GM12878 (cell line): ENCODE measurements around the gene CFAP92. TPM values are rescaled to one million over a fixed set of nuclear protein-coding genes. Genes with fewer than 3 reads are reported as not detected.

Experiments used
- ATAC-seq: fragments of 200-7000 bp; cut with Tn5 transposase; 3 replicates; pipeline ENCODE4 v1.9.1; 2020; ENCODE audit warnings: mild to moderate bottlenecking, moderate library complexity
- BruUV-seq: library from RNA; stranded (reverse); fragments of 400-500 nt; replicated peaks from 2 replicates; lab custom pipeline; 2021; lab: Mats Ljungman, UMichigan
- CTCF ChIA-PET: fragments of 300-600 bp; sonication (Branson Sonifier 250); formaldehyde crosslinking; extraction: SDS; loops from one replicate; lab custom pipeline; 2021; ENCODE audit warnings: inconsistent platforms; lab: Yijun Ruan, JAX
- POLR2A ChIA-PET: fragments of 350-600 bp; formaldehyde crosslinking; extraction: SDS; loops from one replicate; lab custom pipeline; 2021; ENCODE audit warnings: inconsistent platforms; lab: Charles Lee
- RAD21 ChIA-PET: fragments of 300-600 bp; sonication (Branson Sonifier 250); formaldehyde crosslinking; loops from one replicate; lab custom pipeline; 2023; ENCODE audit warnings: antibody characterized with exemption; ENCODE audit not compliant: unreplicated experiment; lab: Charles Lee
- SMC1A ChIA-PET: fragments of 300-600 bp; sonication (Branson Sonifier 250); formaldehyde crosslinking; loops from one replicate; lab custom pipeline; 2023; ENCODE audit not compliant: unreplicated experiment, uncharacterized antibody; lab: Charles Lee
- DNase-seq: peaks from one replicate; pipeline ENCODE4 v3.0.0-alpha.2; 2011; ENCODE audit warnings: low read depth, low spot score
- FAIRE-seq: peaks from 3 replicates; lab custom pipeline; 2011; peaks lifted over from hg19 to GRCh38; lab: Jason Lieb, UNC
- H2AFZ ChIP-seq: 2 replicates; pipeline ENCODE4 v1.6.0; 2011; ENCODE audit warnings: low read depth, low read length, control low read depth; ENCODE audit not compliant: control insufficient read depth
- H3K27ac ChIP-seq: 2 replicates; pipeline ENCODE4 v1.5.1; 2011; ENCODE audit warnings: control low read depth; ENCODE audit not compliant: control insufficient read depth, insufficient read depth
- H3K27me3 ChIP-seq, 2 experiments: replicated peaks in 1 of 2; 2 replicates each; pipeline versions ENCODE4 v1.6.0 to v1.6.1; 2011; ENCODE audit warnings: low read length in 1 of 2; ENCODE audit not compliant: control insufficient read depth in 2 of 2, insufficient read depth in 2 of 2
- H3K36me3 ChIP-seq, 2 experiments: 2 replicates each; pipeline ENCODE4 v1.5.1; 2011; ENCODE audit warnings: low read length in 1 of 2; ENCODE audit not compliant: control insufficient read depth in 2 of 2, insufficient read depth in 2 of 2
- H3K4me1 ChIP-seq: 2 replicates; pipeline ENCODE4 v1.6.1; 2011; ENCODE audit warnings: mild to moderate bottlenecking, low read length, moderate library complexity, mixed read lengths; ENCODE audit not compliant: control insufficient read depth, insufficient read depth
- H3K4me2 ChIP-seq: 2 replicates; pipeline ENCODE4 v1.6.0; 2011; ENCODE audit warnings: control low read depth; ENCODE audit not compliant: control insufficient read depth, insufficient read depth
- H3K4me3 ChIP-seq: fragments of 200-600 bp; sonication (generic); 2 replicates; pipeline ENCODE4 v1.5.1; 2016
- H3K79me2 ChIP-seq: 2 replicates; pipeline ENCODE4 v1.6.0; 2011; ENCODE audit warnings: low read length; ENCODE audit not compliant: control insufficient read depth, insufficient read depth
- H3K9ac ChIP-seq: 2 replicates; pipeline ENCODE4 v1.8.0; 2011; ENCODE audit warnings: low read length, control low read depth, mixed read lengths; ENCODE audit not compliant: control insufficient read depth, insufficient read depth
- H3K9me3 ChIP-seq: replicated peaks from 3 replicates; pipeline ENCODE4 v1.5.1; 2011; ENCODE audit warnings: mild to moderate bottlenecking, low read length; ENCODE audit not compliant: control insufficient read depth, insufficient read depth
- H4K20me1 ChIP-seq: 2 replicates; pipeline ENCODE4 v1.6.0; 2011; ENCODE audit not compliant: control insufficient read depth, insufficient read depth
- BACH1 ChIP-seq: fragments of 450-650 bp; IDR thresholded peaks from 2 replicates; pipeline ENCODE4 v1.6.1; 2017; ENCODE audit warnings: mild to moderate bottlenecking, borderline replicate concordance
- HDGF ChIP-seq: fragments of 450-650 bp; IDR thresholded peaks from 2 replicates; pipeline ENCODE4 v1.6.1; 2016; ENCODE audit warnings: antibody characterized with exemption
- REST ChIP-seq: IDR thresholded peaks from 2 replicates; pipeline ENCODE4 v1.6.1; 2012; ENCODE audit warnings: mild to moderate bottlenecking, low read depth, low read length
- TCF7 ChIP-seq: IDR thresholded peaks from 2 replicates; pipeline ENCODE4 v1.6.1; 2014; ENCODE audit warnings: antibody characterized with exemption, borderline replicate concordance
- WGBS: methylation state at CpG from one replicate; pipeline ENCODE4 v1.1.6; 2016; ENCODE audit warnings: low lambda C conversion rate; ENCODE audit not compliant: insufficient replicate concordance, insufficient coverage; ENCODE audit errors: missing lambda C conversion rate; 5-methylcytosine and 5-hydroxymethylcytosine counted together
- in situ Hi-C: fragments of 300-500 bp; cut with MboI; formaldehyde crosslinking; loops from 9 replicates; pipeline ENCODE4 v1.14.3; 2018; ENCODE audit warnings: mixed read lengths
- intact Hi-C: fragments of 100-400 bp; cut with micrococcal nuclease; formaldehyde crosslinking; loops from one replicate; pipeline ENCODE4 v1.14.2; 2022; ENCODE audit not compliant: unreplicated experiment
- polyA plus RNA-seq, 11 experiments: library from polyadenylated mRNA; depleted of rRNA in 4 of 11; unstranded in 6 of 11; stranded (reverse) in 5 of 11; fragments of >200 nt; fragmentation: Nextera tagmentation in 4 of 11; fragmentation: Illumina TruSeq in 1 of 11; extraction: Ambion mirVana in 4 of 11; extraction: Trizol in 1 of 11; gene quantifications; 1 replicate in 1 of 11; 2 replicates in 10 of 11; pipeline versions ENCODE4 v1.2.1 to v1.2.3, GENCODE V29; 2011 to 2016; ENCODE audit warnings: inconsistent platforms in 2 of 11, missing spikeins in 2 of 11, low read depth in 1 of 11
- total RNA-seq, 4 experiments: library from RNA; depleted of rRNA in 3 of 4; stranded (reverse); fragments of >200 nt in 3 of 4; fragmentation: Illumina TruSeq in 1 of 4; extraction: Trizol in 1 of 4; gene quantifications; 2 replicates each; pipeline versions ENCODE4 v1.2.1 to v1.2.3, GENCODE V29; 2013 to 2021
- TF ChIP-seq, protein P1 (sequence below), 3 experiments: IDR thresholded peaks in 2 of 3; conservative IDR thresholded peaks in 1 of 3; 2 replicates each; pipeline ENCODE4 v1.5.1; 2011; ENCODE audit warnings: low read depth in 3 of 3, low read length in 3 of 3, mild to moderate bottlenecking in 3 of 3, control low read depth in 2 of 3, moderate library complexity in 2 of 3, inconsistent platforms in 1 of 3, mixed read lengths in 1 of 3; ENCODE audit not compliant: control insufficient read depth in 2 of 3, insufficient read depth in 1 of 3; ENCODE audit errors: extremely low read depth in 1 of 3

The CFAP92 gene
- total and polyA plus RNA-seq, 10 of the 15 experiments (the other 5 are each of a cell fraction or from before 2014, with no cell fraction given) = 0.05 to 0.52 (median 0.14) TPM; not detected in 7

GRCh38 chr3:128863560-128863959, 130.3 kb downstream of the CFAP92 start:
- Histone ChIP-seq H3K4me1 (no peaks in the 10 kb centered on the region), H3K9me3 (peaks cover 10% of the 10 kb centered on the region; the same call in 1 of the 3 replicates), H3K4me2 (no peak overlapping the region), H3K79me2 (no peaks in the 10 kb centered on the region), H4K20me1 (no peaks in the 10 kb centered on the region), H3K27ac (no peak overlapping the region), H3K4me3 (no peak overlapping the region), H3K27me3 (no peaks in the 10 kb centered on the region), H3K9ac (no peak overlapping the region), H3K36me3 (no peaks in the 10 kb centered on the region), H2AFZ (no peak overlapping the region)
- FAIRE-seq = no peak
- POLR2A ChIA-PET = no interaction called here
- SMC1A ChIA-PET = no interaction called here
- no peak for TF ChIP-seq TCF7
- no peak for TF ChIP-seq REST
- TF ChIP-seq BACH1 = no peak
- TF ChIP-seq, protein P1, sequence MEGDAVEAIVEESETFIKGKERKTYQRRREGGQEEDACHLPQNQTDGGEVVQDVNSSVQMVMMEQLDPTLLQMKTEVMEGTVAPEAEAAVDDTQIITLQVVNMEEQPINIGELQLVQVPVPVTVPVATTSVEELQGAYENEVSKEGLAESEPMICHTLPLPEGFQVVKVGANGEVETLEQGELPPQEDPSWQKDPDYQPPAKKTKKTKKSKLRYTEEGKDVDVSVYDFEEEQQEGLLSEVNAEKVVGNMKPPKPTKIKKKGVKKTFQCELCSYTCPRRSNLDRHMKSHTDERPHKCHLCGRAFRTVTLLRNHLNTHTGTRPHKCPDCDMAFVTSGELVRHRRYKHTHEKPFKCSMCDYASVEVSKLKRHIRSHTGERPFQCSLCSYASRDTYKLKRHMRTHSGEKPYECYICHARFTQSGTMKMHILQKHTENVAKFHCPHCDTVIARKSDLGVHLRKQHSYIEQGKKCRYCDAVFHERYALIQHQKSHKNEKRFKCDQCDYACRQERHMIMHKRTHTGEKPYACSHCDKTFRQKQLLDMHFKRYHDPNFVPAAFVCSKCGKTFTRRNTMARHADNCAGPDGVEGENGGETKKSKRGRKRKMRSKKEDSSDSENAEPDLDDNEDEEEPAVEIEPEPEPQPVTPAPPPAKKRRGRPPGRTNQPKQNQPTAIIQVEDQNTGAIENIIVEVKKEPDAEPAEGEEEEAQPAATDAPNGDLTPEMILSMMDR (IDR thresholded peaks at IDR 0.05 in 2 of 3, conservative IDR thresholded peaks at IDR 0.05 in 1 of 3; ENCODE audit: control insufficient read depth in 2 of 3, extremely low read depth in 1 of 3, insufficient read depth in 1 of 3, low read depth in 3 of 3, low read length in 3 of 3) = peak; percentile 13 to 33 (median 25); a peak in 2 of 6 replicates
- no peak for TF ChIP-seq HDGF
- CTCF ChIA-PET = interaction anchor here (1.3 to 1.8 kb wide), 3 partner anchors 10 to 15 kb away, joined by 4 to 9 read pairs (median 4); partner anchors contain the start of gene ACAD9
- no peak for DNase-seq
- no TSS peak for BruUV-seq
- WGBS = 60% methylated on average over 3 of the region's 3 CpGs
- in situ Hi-C loops = no loop called here
- 0 out of 3 replicates have a peak, but pooled peaks have one; percentile 23 for ATAC-seq
- intact Hi-C loops = no loop called here
- RAD21 ChIA-PET = no interaction called here
